Stimulated activated CD4-positive, alpha-beta T cell treated with anti-CD3 and anti-CD28 coated beads, TNF-alpha, amount 100 ng/mL, for 4 hours (primary cell): ENCODE data around the gene WDR70.
"Not testable (repeated sequence)": the region's sequence is repeated elsewhere in the genome, so short reads cannot be mapped to it uniquely, and the experiment has no call there.

Source experiments
- DNase-seq, 3 experiments: peaks; one replicate each; pipeline ENCODE4 v3.0.0-alpha.2; 2020; ENCODE audit warnings: low read depth in 3 of 3

Gene WDR70

DNA sequence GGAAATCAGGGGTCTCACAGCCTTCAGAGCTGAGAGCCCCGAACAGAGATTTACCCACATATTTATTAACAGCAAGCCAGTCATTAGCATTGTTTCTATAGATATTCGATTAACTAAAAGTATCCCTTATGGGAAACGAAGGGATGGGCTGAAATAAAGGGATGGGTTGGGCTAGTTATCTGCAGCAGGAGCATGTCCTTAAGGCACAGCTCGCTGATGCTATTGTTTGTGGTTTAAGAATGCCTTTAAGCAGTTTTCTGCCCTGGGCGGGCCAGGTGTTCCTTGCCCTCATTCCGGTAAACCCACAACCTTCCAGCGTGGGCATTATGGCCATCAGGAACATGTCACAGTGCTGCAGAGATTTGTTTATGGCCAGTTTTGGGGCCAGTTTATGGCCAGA, 74.1 kb downstream of the WDR70 start:
- not testable (repeated sequence) for DNase-seq

DNA sequence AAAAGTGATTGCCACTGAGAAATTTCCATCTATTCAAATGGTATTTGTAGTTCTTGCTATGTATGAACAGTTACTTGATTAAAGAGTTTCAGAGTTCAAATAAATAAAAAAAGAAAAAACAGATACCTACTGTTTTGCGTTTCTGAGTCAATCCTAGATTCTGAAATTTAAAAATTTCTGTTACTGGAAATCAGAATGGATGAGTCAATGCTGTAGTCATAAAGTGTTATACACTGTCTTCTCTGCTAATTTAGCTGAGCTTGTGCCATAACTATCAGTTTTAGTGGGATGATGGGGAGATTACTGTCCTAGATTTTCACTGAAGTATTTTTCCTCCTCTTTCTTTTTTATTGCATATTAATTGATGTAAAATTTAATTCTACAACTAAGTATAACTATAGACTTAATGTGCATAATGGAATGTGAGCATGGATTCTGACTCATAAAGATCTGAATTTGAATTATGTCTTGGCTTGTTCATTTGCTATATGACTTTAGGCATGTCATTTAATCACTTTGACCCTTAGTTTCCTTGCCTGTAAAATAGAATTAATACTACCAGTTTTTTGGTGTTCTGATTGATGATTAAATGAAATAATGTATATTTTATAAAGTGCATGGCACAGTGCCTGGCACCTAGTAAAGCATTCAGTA, 75.4 kb downstream of the WDR70 start:
- not testable (repeated sequence) for DNase-seq

DNA sequence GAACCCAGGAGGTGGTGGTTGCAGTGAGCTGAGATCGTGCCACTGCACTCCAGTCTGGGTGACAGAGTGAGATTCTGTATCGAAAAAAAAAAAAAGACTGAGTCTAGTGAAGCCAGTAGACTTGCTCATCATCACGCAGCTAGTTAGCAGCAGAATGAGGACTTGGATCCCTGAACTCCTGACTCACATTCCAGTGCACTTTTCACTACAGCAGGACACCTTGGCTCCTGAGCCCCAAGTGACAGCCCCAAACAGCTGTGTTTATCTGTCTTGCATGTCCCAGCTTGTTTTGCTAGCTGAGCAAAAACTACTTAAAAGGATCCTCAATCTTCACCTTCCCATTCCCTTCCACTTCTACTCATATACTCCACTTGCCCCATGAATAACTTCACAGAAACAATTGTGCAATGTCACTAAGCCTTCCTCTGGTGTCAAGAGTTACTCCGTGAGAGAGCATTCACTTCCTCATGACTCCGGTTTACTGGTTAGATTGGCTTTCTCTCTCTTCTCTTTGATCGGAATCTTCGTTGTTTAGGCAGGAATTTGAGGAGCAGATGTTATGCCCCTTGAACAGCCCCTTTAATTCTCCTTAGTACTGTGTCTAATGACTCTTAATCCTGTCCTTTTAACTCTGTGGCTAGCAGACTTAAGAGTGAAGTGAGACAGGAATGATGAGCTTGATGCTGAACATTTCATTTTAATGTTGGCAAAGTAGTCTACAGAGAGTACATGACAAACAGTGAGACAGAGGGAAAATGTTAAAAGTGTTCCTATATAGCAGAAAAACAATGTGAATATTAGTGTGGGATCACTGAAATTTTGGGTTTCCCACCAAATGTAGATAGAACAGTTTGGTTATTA, 84.3 kb downstream of the WDR70 start:
- not testable (repeated sequence) for DNase-seq

DNA sequence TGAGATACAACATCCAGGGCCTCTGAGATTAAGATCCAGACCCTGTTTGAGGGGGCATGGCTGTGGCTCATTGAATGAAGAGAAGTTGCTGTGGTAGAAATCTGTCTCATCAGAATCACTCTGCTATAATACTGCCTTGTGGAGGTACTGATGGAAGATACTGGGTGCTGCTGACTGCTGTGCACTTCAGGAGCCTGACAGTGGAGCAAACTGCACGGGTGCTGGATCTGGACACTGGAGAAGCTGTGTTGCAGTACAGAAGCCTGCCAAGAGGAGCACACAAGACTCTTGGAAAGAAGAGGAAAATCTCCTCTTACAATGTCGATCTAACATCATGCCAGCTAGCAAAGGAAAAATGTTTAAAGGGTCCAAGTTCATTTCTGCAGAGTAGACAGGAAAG, 85.5 kb downstream of the WDR70 start:
- DNase-seq = not testable (repeated sequence)

DNA sequence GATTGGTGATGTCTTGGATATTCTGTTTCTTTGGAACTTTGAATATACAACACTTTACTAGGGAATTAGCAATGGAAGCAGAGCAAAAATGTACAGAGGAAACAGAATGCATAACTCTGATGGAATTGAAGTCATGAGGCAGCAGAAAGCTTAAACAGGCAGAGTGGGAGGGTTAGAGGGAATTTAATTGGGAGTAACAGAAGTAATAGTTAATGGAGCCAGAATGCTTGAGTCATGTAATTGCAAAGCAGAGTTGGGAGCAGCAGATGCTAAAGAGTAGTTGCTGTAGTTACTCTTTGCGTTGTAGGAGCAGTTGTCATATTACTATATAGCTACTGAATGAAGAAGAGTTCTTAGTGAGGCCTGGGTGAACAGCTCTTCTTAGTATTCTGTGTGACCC, 90.3 kb downstream of the WDR70 start:
- not testable (repeated sequence) for DNase-seq

DNA sequence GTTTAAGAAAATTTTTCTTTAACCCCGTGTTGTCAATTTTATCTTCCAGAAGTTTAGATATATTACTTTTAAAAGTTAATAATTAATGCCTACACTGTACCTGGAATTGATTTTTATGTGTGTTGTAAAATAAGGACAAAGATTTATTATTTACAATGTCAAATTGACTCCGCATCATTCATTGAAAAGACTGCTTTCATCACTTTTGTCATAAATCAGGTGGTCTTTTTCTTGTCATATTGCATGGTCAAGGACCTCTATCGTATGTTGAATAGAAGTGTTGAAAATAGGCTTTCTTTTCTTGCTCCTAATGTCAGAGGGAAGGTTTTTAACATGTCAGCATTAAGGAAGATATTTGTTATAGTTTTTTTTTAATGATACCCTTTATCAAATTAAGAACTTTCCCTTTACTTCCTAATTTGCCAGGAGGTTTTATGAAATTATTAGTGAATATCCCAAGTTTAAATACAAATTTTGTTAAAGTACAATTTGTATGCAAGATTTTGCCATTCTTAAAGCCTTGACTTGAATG, 92.6 kb downstream of the WDR70 start:
- no peak for DNase-seq

DNA sequence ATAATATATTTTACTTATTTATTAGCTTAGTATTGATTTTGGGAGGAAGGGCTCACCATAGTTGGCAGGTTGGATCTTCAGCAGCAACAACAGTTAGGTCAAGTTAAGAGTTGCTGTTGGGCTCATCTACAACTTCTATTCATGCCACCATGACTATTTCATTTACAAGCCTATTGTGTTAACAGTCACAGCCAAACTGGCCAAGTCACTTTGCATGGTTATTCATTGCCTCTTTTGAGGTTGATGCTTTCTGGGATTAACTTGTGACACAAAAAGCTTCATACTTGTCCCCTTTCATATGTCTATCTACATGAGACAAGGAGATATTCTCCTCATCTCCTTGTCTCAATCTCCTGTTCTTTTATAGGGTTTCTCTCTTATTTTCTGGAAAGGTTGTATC, 98.3 kb downstream of the WDR70 start:
- no peak for DNase-seq

DNA sequence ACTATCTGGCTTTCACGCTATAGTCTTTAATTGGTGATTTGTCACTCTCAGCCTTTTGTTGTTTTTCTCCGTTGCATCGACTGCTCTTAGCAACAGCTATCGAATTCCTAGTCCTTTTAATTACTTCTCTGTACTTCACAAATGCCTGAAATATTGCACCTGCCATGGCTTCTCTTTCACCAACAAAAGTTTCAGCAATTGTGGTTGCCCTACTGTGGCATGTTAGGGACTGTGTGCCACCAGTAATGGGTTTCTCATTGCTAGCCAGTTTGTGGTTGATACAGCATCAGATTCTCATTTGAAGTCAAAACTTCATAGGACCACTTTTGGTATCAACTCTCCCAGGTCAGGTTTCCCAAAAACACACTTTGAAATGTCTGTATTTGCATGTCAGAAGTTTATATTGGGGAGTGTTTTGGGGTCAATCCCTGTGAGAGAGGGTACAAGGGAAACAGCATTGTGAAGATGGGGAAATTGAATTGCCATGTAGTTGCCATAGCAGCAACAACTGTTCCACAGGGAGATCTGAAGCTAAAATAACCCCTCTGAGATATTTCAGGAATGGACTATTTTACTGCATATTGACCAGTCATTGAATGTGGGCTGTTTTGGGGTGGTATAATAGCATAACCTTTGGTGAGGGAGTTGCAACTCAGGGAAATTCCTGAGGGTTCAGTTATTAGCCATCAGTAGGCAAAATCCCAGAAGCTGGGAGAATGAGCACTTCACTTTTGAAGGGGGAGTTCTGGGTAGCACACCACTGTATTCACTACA, 99.2 kb downstream of the WDR70 start:
- DNase-seq = no peak

DNA sequence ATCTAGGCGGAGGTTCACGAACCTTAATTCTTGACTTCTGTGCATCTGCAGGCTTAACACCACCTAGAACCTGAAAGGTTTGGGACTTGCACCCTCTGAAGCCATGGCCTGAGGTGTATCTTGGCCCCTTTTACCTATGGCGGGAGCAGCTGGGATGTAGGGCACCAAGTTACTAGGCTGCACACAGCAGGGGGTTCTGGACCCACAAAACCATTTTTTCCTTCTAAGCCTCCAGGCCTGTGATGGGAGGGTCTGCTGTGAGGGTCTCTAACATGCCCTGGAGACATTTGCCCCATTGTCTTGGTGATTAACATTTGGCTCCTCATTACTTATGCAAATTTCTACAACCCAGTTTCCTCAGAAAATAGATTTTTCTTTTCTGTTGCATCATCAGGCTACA, 102.3 kb downstream of the WDR70 start:
- DNase-seq = not testable (repeated sequence)

DNA sequence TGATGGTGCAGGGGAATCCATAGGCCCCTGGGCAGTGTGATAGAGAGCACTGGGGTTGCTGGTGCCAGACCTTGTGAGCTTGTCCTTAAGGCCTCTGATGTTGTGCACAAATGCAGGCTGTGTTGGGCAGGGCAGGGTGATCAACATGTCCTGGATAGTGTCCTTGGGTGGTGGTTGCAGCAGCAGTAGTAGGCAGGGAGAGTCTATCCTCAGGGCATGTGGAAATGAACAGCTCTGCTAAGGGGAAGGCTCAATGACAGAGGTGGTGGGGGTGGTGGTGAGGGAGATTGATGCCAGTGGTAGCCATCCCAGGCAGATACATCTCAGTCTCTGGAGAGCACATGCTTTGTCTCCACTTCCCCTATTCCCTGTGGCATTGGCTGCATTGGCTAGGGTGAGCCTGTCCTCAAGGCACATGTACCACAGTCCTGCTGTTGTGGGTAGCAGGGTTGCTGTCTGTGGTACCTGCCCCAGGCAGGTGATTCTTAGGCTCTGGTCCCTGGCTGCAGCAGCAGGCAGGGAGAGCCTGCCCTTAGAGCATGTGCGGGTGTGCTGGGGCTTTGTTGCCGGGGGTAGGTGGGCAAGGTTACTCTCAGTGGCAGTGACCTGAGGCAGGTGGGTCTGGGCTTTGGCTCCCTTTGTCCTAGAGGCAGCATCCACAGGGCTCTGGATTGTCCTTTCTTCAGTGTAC, 111.1 kb downstream of the WDR70 start:
- DNase-seq = no peak

DNA sequence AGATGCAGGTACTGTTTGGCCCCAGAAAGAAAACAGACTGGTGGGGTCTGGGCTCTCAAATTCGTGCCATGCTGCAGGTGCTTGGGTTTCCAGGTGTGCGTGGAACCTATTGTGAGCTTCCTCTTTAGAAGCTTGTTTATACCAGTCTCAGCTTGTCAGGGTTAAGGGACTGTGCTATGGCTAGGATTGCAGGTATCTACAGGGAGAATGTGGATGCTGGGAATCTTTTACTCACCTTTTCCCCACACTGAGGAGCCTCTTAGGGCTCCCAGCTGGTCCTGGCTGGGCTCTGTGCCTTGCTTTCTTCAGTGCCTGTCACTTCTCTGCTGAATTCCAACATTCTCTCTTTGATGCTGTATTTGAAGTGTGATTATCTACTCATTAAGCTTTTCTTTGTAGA, 111.8 kb downstream of the WDR70 start:
- DNase-seq = no peak

DNA sequence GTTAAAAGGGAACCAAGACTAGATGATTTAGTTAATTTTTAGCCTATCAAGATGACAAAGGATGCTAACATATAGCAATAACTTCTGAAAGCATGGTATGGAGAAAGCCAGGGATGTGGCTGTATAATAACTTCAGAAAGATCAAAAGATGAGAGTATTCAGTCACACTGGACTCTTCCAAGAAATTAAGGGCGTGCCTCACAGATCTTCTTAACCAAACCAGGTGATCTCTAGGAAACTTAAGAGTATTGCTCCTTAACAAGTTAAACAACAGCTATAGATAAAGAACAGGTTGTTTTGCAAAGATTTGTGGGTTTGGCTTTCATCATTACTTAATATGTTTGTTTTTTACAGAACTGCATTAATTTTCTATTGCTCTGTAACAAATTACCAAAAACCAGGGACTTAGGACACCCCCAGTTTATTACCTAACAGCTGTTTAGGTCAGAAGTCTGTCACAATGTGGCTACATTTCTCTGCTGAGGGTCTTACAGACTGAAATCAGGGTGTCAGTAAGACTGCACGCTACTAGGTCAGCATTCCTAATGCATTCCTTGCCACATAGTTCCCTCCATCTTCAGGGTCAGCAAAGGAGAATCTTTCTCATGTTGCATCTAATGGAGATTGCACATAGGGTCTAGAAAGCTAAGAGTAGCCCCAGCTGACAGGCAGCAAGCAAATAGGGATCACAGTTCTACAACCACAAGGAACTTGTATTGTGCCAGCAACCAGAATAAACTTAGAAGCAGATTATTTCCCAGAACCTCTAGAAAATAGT, 113.8 kb downstream of the WDR70 start:
- DNase-seq = no peak

DNA sequence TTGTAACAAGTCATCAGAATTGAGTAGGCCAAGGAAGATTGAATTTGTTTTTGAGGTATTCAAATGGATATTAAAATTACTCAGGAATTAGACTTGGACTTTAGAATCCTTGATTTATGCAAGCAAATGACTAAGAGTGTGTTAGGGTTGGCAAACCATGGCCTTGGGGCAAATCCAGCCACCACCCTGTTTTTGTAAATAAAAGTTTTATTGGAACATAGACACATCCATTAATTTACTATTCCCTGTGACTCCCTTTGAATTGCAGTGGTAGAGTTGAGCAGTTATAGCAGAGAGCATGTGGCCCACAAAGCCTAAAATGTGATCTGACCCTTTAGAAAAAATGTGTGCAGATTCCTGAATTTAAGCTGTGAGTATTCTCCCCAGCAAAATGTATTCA, 115.6 kb downstream of the WDR70 start:
- no peak for DNase-seq

DNA sequence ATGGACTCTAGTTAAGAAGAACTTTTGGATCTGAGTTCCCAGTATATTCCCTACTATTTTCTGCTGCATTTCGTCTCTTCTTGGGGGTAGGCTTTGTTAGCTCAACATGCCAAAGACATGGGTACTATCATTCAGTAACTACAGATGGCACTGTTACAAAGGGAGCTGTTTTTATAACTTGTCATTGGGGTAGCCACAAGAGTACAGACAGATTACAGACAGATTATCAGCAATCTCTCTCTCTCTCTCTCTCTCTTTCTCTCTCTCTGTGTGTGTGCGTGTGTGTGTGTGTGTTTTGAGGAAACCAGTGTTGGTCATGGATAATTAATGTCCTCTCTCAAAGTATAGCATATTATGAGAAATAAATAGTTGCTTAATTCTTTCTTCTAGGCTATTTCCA, 116.1 kb downstream of the WDR70 start:
- DNase-seq = no peak

DNA sequence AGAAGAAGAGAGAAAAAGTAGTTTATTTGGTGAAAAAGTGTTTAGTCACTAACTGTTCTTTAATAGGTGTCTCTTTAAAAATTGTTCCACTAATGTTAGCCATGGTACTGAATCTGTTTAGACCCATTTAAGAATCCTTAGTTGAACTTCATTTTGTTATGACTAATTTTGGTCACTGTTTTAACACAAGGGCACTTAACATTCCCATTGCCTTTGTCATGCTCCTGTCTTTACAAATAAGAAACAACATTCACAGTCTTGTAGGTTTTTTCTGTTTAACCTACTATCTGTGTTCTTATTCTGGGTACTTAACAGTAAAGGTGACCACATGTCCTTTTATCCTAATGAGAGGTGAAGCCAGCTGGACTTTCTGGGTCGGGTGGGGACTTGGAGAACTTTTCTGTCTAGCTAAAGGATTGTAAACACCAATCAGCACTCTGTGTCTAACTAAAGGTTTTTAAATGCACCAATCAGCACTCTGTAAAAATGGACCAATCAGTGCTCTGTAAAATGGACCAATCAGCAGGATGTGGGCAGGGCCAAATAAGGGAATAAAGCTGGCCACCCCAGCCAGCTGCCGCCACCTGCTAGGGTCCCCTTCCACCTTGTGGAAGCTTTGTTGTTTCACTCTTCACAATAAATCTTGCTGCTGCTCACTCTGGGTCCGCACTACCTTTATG, 116.7 kb downstream of the WDR70 start:
- DNase-seq = no peak

DNA sequence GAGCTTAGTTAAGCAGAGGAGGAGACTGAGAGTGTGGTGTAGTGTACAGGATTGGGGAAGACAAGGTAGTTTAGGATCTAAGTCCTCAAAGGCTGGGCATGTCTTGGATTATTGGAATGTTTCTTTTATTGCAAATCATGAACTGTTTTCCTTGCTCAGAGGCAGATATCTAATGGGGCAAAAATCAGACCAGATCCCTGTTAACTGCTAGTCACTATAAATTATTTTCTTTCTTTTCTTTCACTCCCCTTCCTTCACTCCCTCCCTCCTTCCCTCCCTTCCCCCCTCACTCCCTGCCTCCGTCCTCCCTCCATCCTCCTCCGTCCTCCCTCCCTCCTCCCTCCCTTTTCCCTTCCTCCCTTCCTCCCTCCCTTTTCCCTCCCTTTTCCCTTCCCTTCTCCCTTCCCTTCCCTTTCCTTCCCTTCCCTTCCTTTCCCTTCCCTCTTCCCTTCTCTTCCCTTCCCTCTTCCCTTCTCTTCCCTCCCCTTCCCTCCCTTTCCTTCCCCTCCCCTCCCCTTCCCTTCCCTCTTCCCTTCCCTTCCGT, 117.9 kb downstream of the WDR70 start:
- no peak for DNase-seq

DNA sequence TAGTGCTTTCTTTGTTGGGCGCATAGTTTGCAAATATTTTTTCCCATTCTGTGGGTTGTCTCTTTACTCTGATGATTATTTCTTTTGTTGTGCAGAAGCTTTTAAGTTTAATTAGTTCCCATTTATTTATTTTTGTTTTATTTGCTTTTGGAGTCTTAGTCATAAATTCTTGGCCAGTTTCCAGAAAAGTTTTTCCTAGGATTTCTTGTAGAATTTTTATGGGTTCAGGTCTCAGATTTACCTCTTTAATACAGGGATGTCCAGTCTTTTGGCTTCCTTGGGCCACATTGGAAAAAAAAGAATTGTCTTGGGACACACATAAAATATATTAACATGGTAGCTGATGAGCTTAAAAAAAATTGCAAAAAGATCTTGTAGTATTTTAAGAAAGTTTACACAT, 122.0 kb downstream of the WDR70 start:
- no peak for DNase-seq

DNA sequence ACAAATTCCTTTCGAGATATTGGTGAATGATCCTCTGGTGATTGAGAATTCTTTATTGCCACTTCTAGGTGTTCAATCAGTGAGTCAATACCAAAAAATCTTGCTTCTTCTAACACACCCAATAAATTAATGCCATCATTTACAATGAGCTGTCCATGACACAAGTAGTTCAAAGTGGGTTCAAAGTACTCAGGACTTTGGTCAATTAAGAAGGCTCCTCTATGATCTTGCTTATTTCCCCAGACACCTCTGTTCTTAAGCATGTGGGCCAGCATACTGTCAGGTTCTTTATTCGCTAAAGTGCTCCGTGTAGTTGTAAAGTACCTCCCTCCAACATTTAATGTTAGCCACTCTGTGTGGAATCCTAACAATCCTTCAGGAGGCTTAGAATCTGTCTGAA, 127.1 kb downstream of the WDR70 start:
- DNase-seq = no peak

DNA sequence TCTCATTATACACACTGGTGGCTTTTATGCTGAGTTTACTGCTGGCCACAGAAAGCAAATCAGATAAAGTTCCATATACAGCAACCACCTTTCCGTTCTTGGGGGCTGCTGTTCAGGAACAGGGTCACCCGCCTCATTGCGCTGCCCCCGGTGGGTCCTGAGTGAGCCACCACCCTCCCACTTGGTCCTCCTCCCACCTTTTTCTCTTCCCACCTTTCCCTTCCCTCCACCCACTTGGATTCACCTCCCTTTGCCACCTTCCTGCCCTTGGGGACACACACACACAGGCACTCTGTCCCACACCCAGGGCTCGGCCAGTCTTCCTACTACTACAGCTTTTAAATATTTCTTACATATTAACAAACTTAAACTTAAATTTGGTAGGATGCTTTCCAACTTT, 127.6 kb downstream of the WDR70 start:
- DNase-seq = no peak

DNA sequence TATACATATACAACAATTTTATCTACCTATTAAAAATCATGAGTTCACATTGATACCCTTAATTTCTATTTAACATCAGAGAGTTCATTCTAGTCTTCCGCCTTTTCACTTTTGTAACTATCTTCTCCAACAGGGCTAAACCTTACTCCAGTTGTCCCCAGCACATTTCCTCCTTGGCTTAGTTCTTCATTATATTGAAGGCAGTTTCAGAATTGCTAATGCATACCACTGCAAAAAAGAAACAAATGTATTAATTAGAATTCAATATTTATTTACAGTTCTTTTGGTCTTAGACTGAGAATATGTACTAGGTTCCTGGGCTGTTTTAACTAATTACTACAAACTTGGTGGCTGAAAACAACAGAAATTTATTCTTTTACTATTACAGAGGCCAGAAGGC, 132.5 kb downstream of the WDR70 start:
- no peak for DNase-seq
